Keratinocyte (primary cell): ENCODE results near the gene SHKBP1. TPM values are rescaled to one million over a fixed set of nuclear protein-coding genes. Genes with fewer than 3 reads are reported as not detected.

Experiments
- DNase-seq: peaks from one replicate; pipeline ENCODE4 v3.0.0-alpha.2; 2011; ENCODE audit warnings: low read depth, missing footprints, low spot score
- FAIRE-seq: peaks from 2 replicates; lab custom pipeline; 2011; peaks lifted over from hg19 to GRCh38; lab: Jason Lieb, UNC
- H2AFZ ChIP-seq: 2 replicates; pipeline ENCODE4 v1.6.0; 2012; ENCODE audit warnings: low read length, control low read depth, inconsistent platforms; ENCODE audit not compliant: control insufficient read depth
- H3K27ac ChIP-seq: 2 replicates; pipeline ENCODE4 v1.5.1; 2011; ENCODE audit warnings: low read length; ENCODE audit not compliant: control insufficient read depth, insufficient read depth
- H3K27me3 ChIP-seq: 3 replicates; pipeline ENCODE4 v1.6.0; 2011; ENCODE audit warnings: low read length; ENCODE audit not compliant: control insufficient read depth, insufficient read depth; ENCODE audit errors: extremely low read depth
- H3K36me3 ChIP-seq, 2 experiments: 2 replicates in 1 of 2; 3 replicates in 1 of 2; pipeline ENCODE4 v1.5.1; 2011; ENCODE audit warnings: low read length in 2 of 2, mild to moderate bottlenecking in 1 of 2; ENCODE audit not compliant: control insufficient read depth in 2 of 2, insufficient read depth in 2 of 2; ENCODE audit errors: extremely low read depth in 1 of 2
- H3K4me1 ChIP-seq: 3 replicates; pipeline ENCODE4 v1.5.1; 2011; ENCODE audit warnings: low read length; ENCODE audit not compliant: control insufficient read depth, insufficient read depth; ENCODE audit errors: extremely low read depth
- H3K4me2 ChIP-seq: 3 replicates; pipeline ENCODE4 v1.6.0; 2011; ENCODE audit warnings: low read depth, low read length; ENCODE audit not compliant: control insufficient read depth, insufficient read depth; ENCODE audit errors: extremely low read depth
- H3K4me3 ChIP-seq, 3 experiments: fragments of 200-600 bp in 1 of 3; sonication (generic) in 1 of 3; 2 replicates in 2 of 3; 3 replicates in 1 of 3; pipeline ENCODE4 v1.5.1; 2011 to 2016; ENCODE audit warnings: low read length in 3 of 3, mild to moderate bottlenecking in 3 of 3, control low read depth in 2 of 3, inconsistent platforms in 1 of 3, low read depth in 1 of 3, mixed read lengths in 1 of 3, mixed run types in 1 of 3, moderate library complexity in 1 of 3; ENCODE audit not compliant: control insufficient read depth in 2 of 3, insufficient read depth in 2 of 3; ENCODE audit errors: extremely low read depth in 1 of 3
- H3K79me2 ChIP-seq: 2 replicates; pipeline ENCODE4 v1.6.0; 2012; ENCODE audit warnings: low read length; ENCODE audit not compliant: control insufficient read depth, insufficient read depth
- H3K9ac ChIP-seq: 3 replicates; pipeline ENCODE4 v1.6.0; 2011; ENCODE audit warnings: low read length; ENCODE audit not compliant: control insufficient read depth, insufficient read depth; ENCODE audit errors: extremely low read depth
- H3K9me1 ChIP-seq: 3 replicates; pipeline ENCODE4 v1.6.0; 2011; ENCODE audit warnings: low read length; ENCODE audit not compliant: control insufficient read depth, insufficient read depth; ENCODE audit errors: extremely low read depth
- H3K9me3 ChIP-seq: 2 replicates; pipeline ENCODE4 v1.5.1; 2012; ENCODE audit warnings: low read depth, low read length; ENCODE audit not compliant: control insufficient read depth
- H4K20me1 ChIP-seq: 3 replicates; pipeline ENCODE4 v1.6.0; 2011; ENCODE audit warnings: low read length; ENCODE audit not compliant: control insufficient read depth, insufficient read depth; ENCODE audit errors: extremely low read depth
- EZH2 ChIP-seq: IDR thresholded peaks from one replicate; pipeline ENCODE4 v1.6.1; 2012; ENCODE audit warnings: inconsistent platforms, mild to moderate bottlenecking, low read length, moderate library complexity
- dilution Hi-C: fragments of 300-500 bp; cut with MboI; formaldehyde crosslinking; loops from one replicate; pipeline ENCODE4 v1.7.0; 2020; ENCODE audit warnings: low sequenced_read_pairs; ENCODE audit not compliant: extremely low pct_ligation_motif_present
- polyA plus RNA-seq, 5 experiments: library from polyadenylated mRNA; depleted of rRNA in 3 of 5; stranded (reverse) in 3 of 5; stranded (forward) in 1 of 5; unstranded in 1 of 5; fragments of >200 nt; gene quantifications; 1 replicate in 1 of 5; 2 replicates in 3 of 5; 3 replicates in 1 of 5; pipeline versions ENCODE4 v1.2.1 to v1.2.3, GENCODE V29; 2011 to 2012; ENCODE audit warnings: missing spikeins in 2 of 5, low read depth in 1 of 5, low replicate concordance in 1 of 5
- TF ChIP-seq, protein P1 (sequence below), 3 experiments: IDR thresholded peaks in 1 of 3; conservative IDR thresholded peaks in 1 of 3; optimal IDR thresholded peaks in 1 of 3; 2 replicates in 2 of 3; 3 replicates in 1 of 3; pipeline versions ENCODE3 to v1.5.1; 2011; ENCODE audit warnings: low read length in 3 of 3, mild to moderate bottlenecking in 3 of 3, moderate library complexity in 2 of 3, control low read depth in 1 of 3, inconsistent platforms in 1 of 3; ENCODE audit not compliant: insufficient read depth in 2 of 3; ENCODE audit errors: extremely low read depth in 1 of 3

SHKBP1 gene
- polyA plus RNA-seq, 1 donor (not counting 4 experiments of a cell fraction or from before 2014, with no cell fraction given) = 20.2 TPM

DNA sequence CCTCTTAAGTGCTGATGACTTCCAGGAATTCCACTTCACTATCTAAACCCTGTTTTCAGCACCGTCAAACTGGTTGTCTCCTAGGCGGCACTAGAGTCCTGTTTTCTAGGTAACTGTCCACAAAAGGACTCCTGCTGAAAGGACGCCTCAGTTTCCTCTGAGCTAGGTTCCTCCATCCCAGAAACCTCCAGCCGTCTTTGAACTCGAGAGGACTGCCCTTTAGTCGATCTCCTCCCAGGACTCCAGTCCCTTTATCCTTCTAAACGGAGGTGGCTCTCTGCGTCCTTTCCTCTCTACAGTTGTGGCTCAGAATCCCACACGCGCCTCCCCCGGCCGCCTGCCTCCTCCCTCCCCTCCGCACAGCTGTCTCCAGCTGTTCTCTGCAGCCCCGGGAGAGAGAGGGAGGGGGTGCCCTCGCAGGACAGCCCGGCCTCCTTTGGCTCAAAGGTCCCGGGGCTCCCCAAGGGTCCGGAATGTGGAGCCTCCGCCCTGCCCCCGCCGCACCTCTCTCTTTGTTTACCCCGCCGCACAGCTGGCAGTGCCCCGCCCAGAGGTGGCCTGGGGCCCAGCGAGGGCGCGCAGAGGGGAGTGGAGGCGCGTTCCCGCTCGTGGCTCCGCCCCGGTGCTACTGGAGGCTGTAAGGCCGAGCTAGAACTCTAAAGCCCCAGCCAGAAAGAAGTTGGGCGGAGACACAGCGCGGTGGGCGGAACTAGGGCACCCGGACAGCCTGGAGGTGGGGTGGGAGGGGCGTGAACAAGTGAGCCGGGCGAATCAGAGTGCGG is 26.9 kb downstream of the SHKBP1 start:
- H3K27me3 ChIP-seq = peaks cover 21% of the 10 kb centered on the region
- H3K4me3 ChIP-seq = peak overlapping the region; percentile 31 to 66 (median 54)
- peak; percentile 97 for DNase-seq
- H2AFZ ChIP-seq = peak overlapping the region; percentile 32
- dilution Hi-C loops = no loop called here
- H3K9me3 ChIP-seq = no peaks in the 10 kb centered on the region
- FAIRE-seq = peak; percentile 69
- peaks cover 47% of the 10 kb centered on the region for H3K4me1 ChIP-seq
- H3K9me1 ChIP-seq = no peaks in the 10 kb centered on the region
- no peaks in the 10 kb centered on the region for H3K79me2 ChIP-seq
- TF ChIP-seq EZH2 = no peak
- TF ChIP-seq, protein P1, sequence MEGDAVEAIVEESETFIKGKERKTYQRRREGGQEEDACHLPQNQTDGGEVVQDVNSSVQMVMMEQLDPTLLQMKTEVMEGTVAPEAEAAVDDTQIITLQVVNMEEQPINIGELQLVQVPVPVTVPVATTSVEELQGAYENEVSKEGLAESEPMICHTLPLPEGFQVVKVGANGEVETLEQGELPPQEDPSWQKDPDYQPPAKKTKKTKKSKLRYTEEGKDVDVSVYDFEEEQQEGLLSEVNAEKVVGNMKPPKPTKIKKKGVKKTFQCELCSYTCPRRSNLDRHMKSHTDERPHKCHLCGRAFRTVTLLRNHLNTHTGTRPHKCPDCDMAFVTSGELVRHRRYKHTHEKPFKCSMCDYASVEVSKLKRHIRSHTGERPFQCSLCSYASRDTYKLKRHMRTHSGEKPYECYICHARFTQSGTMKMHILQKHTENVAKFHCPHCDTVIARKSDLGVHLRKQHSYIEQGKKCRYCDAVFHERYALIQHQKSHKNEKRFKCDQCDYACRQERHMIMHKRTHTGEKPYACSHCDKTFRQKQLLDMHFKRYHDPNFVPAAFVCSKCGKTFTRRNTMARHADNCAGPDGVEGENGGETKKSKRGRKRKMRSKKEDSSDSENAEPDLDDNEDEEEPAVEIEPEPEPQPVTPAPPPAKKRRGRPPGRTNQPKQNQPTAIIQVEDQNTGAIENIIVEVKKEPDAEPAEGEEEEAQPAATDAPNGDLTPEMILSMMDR (optimal IDR thresholded peaks at IDR 0.05 in 1 of 3, IDR thresholded peaks at IDR 0.05 in 1 of 3, conservative IDR thresholded peaks at IDR 0.05 in 1 of 3; ENCODE audit: extremely low read depth in 1 of 3, insufficient read depth in 2 of 3, low read length in 3 of 3) = peak in 1 of 3 experiments; percentile 39
- peak overlapping the region; percentile 71 for H3K9ac ChIP-seq
- no peaks in the 10 kb centered on the region for H4K20me1 ChIP-seq
- peak overlapping the region; percentile 96 for H3K4me2 ChIP-seq
- no peaks in the 10 kb centered on the region for H3K36me3 ChIP-seq
- peak overlapping the region; percentile 68 for H3K27ac ChIP-seq

DNA sequence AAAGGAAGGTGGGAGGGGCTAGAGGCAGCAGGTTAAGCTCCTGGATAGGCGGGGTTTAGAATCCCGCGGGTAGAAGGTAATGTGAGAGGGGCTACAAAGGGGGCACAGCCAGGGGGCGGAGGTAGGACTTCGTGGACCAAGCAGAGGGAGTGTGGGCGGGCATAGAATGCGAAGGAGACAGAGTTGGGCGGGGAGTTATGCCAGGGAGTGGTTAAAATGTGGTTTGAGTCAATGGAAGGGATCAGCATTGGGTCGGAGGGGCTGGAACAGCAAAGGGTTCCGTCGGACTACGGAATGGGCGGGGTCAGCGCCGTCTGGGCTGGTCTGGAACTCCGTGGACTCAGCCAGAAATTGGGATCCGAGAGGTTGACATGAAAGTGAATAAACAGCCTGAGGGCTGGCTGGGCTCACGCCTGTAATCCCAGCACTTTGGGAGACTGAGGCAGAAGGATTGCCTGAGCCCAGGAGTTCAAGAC is 27.5 kb downstream of the SHKBP1 start:
- H3K9me3 ChIP-seq = no peaks in the 10 kb centered on the region
- H3K9ac ChIP-seq = no peak overlapping the region
- no peak overlapping the region for H2AFZ ChIP-seq
- dilution Hi-C loops = no loop called here
- no peaks in the 10 kb centered on the region for H3K36me3 ChIP-seq
- H4K20me1 ChIP-seq = no peaks in the 10 kb centered on the region
- peaks cover 17% of the 10 kb centered on the region for H3K27me3 ChIP-seq
- peak overlapping the region; percentile 50 for H3K4me2 ChIP-seq
- FAIRE-seq (no peak), DNase-seq (no peak)
- H3K9me1 ChIP-seq = no peaks in the 10 kb centered on the region
- TF ChIP-seq EZH2 = no peak
- TF ChIP-seq, protein P1 (optimal IDR thresholded peaks at IDR 0.05 in 1 of 3, IDR thresholded peaks at IDR 0.05 in 1 of 3, conservative IDR thresholded peaks at IDR 0.05 in 1 of 3; ENCODE audit: extremely low read depth in 1 of 3, insufficient read depth in 2 of 3, low read length in 3 of 3) = no peak
- H3K27ac ChIP-seq = peak overlapping the region; percentile 68
- H3K4me3 ChIP-seq = peak overlapping the region in 1 of 3 experiments; percentile 19
- H3K4me1 ChIP-seq = peaks cover 47% of the 10 kb centered on the region
- no peaks in the 10 kb centered on the region for H3K79me2 ChIP-seq
